Peyer's patch (tissue), 4 donors: ENCODE data around the gene OR13C4.
"Not testable (repeated sequence)": the region's sequence is repeated elsewhere in the genome, so short reads cannot be mapped to it uniquely, and the experiment has no call there.

Experiments used
- CTCF ChIP-seq, 6 experiments: fragments of 450-650 bp in 4 of 6; fragments of 200-600 bp in 2 of 6; sonication (generic) in 1 of 6; IDR thresholded peaks; one replicate each; pipeline ENCODE4 v1.5.1; 2017 to 2019; ENCODE audit warnings: antibody characterized with exemption in 6 of 6, mild to moderate bottlenecking in 3 of 6, moderate library complexity in 1 of 6
- POLR2A ChIP-seq, 2 donors: fragments of 450-650 bp; IDR thresholded peaks; one replicate each; pipeline ENCODE4 v1.5.1; 2017; ENCODE audit warnings: antibody characterized with exemption in 2 of 2, mild to moderate bottlenecking in 2 of 2, moderate library complexity in 2 of 2

GRCh38 chr9:104520241-104520640 is 6.8 kb downstream of the OR13C4 start:
- TF ChIP-seq CTCF, POLR2A (IDR thresholded peaks at IDR 0.05): not testable (repeated sequence)
